Osteoblast (primary cell): ENCODE measurements around the gene HS6ST1. TPM values are rescaled to one million over a fixed set of nuclear protein-coding genes. Genes with fewer than 3 reads are reported as not detected.

ENCODE experiments used
- DNase-seq: peaks from one replicate; pipeline ENCODE4 v3.0.0; 2011; ENCODE audit warnings: low spot score, mixed read lengths; ENCODE audit not compliant: insufficient read length; ENCODE audit errors: missing footprints
- H2AFZ ChIP-seq: 2 replicates; pipeline ENCODE4 v1.6.0; 2011; ENCODE audit warnings: mild to moderate bottlenecking, low read length
- H3K27ac ChIP-seq: 2 replicates; pipeline ENCODE4 v1.5.1; 2011; ENCODE audit warnings: mild to moderate bottlenecking, low read depth, low read length, moderate library complexity
- H3K27me3 ChIP-seq: 2 replicates; pipeline ENCODE4 v1.6.0; 2012; ENCODE audit warnings: mild to moderate bottlenecking, control low read depth, inconsistent platforms, low read length, moderate library complexity; ENCODE audit not compliant: insufficient read depth
- H3K36me3 ChIP-seq: 2 replicates; pipeline ENCODE4 v1.5.1; 2011; ENCODE audit warnings: mild to moderate bottlenecking, low read length, control low read depth, moderate library complexity; ENCODE audit not compliant: insufficient read depth
- H3K4me1 ChIP-seq: 2 replicates; pipeline ENCODE4 v1.5.1; 2011; ENCODE audit warnings: mild to moderate bottlenecking, low read length, control low read depth, moderate library complexity; ENCODE audit not compliant: insufficient read depth
- H3K4me2 ChIP-seq: 2 replicates; pipeline ENCODE4 v1.6.0; 2011; ENCODE audit warnings: mild to moderate bottlenecking, low read length; ENCODE audit not compliant: insufficient read depth
- H3K4me3 ChIP-seq: fragments of 200-600 bp; sonication (generic); 3 replicates; pipeline ENCODE4 v1.5.1; 2012; ENCODE audit warnings: mild to moderate bottlenecking, low read length, inconsistent platforms; ENCODE audit not compliant: insufficient read depth
- H3K79me2 ChIP-seq: 2 replicates; pipeline ENCODE4 v1.6.0; 2012; ENCODE audit warnings: mild to moderate bottlenecking, low read length, control low read depth, inconsistent platforms; ENCODE audit not compliant: insufficient read depth
- H3K9me3 ChIP-seq: 2 replicates; pipeline ENCODE4 v1.5.1; 2011; ENCODE audit warnings: low read depth, low read length, control low read depth
- H4K20me1 ChIP-seq: 2 replicates; pipeline ENCODE4 v1.6.0; 2012; ENCODE audit warnings: mild to moderate bottlenecking, low read length, control low read depth; ENCODE audit not compliant: insufficient read depth
- total RNA-seq: library from RNA; depleted of rRNA; stranded (reverse); fragments of >200 nt; gene quantifications from 2 replicates; pipeline ENCODE4 v1.2.3, GENCODE V29; 2012
- TF ChIP-seq, protein P1 (sequence below): IDR thresholded peaks from 2 replicates; pipeline ENCODE4 v1.5.1; 2011; ENCODE audit warnings: mild to moderate bottlenecking, low read depth, low read length, moderate library complexity; ENCODE audit errors: extremely low read depth

HS6ST1 gene
- total RNA-seq, 1 donor, result 18.8 TPM

DNA sequence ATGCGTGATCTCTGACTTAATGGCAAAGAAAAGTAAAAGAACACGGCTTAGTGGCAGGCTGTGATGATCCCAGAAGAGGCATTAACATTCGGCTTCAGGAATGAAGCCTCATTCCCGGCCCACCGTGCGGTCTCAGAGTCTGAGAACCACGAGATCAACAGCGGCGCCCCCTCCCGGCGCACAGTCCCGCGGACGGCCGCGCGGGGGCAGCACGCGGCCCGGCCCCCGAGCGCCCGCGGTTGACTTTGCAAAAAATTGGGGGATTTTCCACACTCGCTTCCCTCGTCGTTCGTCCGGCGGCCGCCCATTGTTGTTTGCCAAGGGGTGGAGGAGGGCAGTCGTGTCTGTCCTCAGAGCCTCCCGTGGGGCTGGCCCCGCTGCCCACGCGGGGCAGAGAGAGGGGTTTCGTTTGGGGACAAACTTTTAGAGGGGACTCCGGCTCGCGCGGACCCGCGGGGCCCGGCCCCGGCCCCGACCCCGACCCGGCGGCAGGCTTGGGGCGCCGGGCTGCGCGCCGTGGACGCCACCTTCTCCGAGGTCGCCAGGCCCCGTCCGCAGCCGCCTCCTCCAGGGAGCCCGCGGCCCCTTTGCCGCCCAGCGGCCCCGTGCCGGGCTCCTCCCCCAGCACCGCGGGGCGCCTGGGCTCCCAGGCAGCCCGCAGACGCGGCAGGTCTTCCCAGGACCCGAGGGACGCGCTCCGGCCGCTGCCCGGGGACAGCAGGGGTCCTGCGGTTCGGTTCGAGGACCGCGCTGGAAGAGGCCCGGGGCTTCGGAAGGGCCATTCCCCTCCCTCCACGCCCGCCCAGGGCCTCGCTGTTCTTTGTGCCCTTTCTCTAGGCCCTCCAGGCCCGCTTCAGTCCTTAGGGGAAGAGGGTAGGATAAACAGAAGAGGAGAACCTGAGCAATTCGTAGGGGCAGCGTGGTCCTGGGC, 3.4 kb upstream of the HS6ST1 start:
- H3K4me1 ChIP-seq, result peaks cover 5% of the 10 kb centered on the region
- H3K36me3 ChIP-seq, result no peaks in the 10 kb centered on the region
- H3K9me3 ChIP-seq, result no peaks in the 10 kb centered on the region
- H2AFZ ChIP-seq, result peak overlapping the region; percentile 90
- H3K27me3 ChIP-seq, result no peaks in the 10 kb centered on the region
- H3K4me2 ChIP-seq, result peak overlapping the region; percentile 83
- peak overlapping the region; percentile 56 for H3K27ac ChIP-seq
- peaks cover 7% of the 10 kb centered on the region for H4K20me1 ChIP-seq
- no peaks in the 10 kb centered on the region for H3K79me2 ChIP-seq
- peak overlapping the region; percentile 74 for H3K4me3 ChIP-seq
- TF ChIP-seq, protein P1, sequence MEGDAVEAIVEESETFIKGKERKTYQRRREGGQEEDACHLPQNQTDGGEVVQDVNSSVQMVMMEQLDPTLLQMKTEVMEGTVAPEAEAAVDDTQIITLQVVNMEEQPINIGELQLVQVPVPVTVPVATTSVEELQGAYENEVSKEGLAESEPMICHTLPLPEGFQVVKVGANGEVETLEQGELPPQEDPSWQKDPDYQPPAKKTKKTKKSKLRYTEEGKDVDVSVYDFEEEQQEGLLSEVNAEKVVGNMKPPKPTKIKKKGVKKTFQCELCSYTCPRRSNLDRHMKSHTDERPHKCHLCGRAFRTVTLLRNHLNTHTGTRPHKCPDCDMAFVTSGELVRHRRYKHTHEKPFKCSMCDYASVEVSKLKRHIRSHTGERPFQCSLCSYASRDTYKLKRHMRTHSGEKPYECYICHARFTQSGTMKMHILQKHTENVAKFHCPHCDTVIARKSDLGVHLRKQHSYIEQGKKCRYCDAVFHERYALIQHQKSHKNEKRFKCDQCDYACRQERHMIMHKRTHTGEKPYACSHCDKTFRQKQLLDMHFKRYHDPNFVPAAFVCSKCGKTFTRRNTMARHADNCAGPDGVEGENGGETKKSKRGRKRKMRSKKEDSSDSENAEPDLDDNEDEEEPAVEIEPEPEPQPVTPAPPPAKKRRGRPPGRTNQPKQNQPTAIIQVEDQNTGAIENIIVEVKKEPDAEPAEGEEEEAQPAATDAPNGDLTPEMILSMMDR, result peak; percentile 81
- peak; percentile 100 for DNase-seq

GRCh38 chr2:128320906-128321771, 2.5 kb upstream of the HS6ST1 start:
- H3K36me3 ChIP-seq, result no peaks in the 10 kb centered on the region
- H3K4me3 ChIP-seq, result peak overlapping the region; percentile 74
- no peaks in the 10 kb centered on the region for H3K9me3 ChIP-seq
- TF ChIP-seq, protein P1, result no peak
- H3K79me2 ChIP-seq, result no peaks in the 10 kb centered on the region
- peak overlapping the region; percentile 83 for H3K4me2 ChIP-seq
- H4K20me1 ChIP-seq, result peaks cover 17% of the 10 kb centered on the region
- H3K27me3 ChIP-seq, result no peaks in the 10 kb centered on the region
- H2AFZ ChIP-seq, result peak overlapping the region; percentile 90
- H3K4me1 ChIP-seq, result peaks cover 5% of the 10 kb centered on the region
- no peak overlapping the region for H3K27ac ChIP-seq
- DNase-seq, result peak; percentile 80

DNA sequence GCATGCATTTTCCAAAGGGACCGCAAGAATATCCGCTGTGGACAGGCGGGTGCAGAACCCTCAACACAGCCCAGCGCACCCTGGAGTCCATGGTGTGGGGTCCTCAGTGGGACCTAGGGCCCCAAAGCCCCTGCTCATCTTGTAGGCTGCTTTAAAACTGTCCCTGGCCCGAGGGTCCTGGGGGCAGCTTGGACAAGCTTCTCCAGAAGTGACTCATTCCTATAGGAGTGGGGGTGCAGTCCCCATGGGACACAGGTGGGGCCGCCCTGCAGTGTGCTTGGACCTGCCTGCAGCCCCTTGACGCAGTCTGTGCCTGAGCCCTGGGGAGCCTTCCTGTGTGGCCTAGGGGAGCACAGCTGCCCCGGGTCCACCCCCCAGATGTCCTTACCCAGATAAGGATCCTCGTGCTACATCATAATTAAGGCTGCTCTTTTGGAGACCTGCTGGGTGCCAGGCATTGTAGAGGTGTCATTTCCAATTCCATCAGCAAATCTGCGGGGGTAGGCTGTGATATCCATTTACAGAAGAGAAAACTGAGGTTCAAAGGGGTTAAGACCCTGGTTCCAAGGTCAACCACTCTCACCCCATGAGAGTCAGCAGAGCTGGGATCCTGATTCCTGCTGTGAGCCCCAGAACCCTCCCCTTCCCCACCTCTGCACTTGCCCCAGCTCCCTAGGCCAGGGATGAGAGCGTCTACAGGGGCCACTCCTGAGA, 1.7 kb upstream of the HS6ST1 start:
- Histone ChIP-seq H3K79me2 (no peaks in the 10 kb centered on the region), H3K27me3 (no peaks in the 10 kb centered on the region), H3K36me3 (no peaks in the 10 kb centered on the region), H4K20me1 (peaks cover 24% of the 10 kb centered on the region), H3K4me3 (no peak overlapping the region), H3K9me3 (no peaks in the 10 kb centered on the region), H3K4me2 (no peak overlapping the region), H3K4me1 (peaks cover 5% of the 10 kb centered on the region), H3K27ac (no peak overlapping the region), H2AFZ (no peak overlapping the region)
- DNase-seq, result peak; percentile 84
- TF ChIP-seq, protein P1, result no peak
